HG02970 (cell line): Measurements from ENCODE around the gene ELMOD1.

Experiments used
- ATAC-seq: cut with Tn5 transposase; IDR thresholded peaks from one replicate; pipeline ENCODE4 v1.9.1; 2021; ENCODE audit warnings: mild to moderate bottlenecking, moderate library complexity, moderate number of reproducible peaks; ENCODE audit not compliant: unreplicated experiment, low FRiP score

Gene ELMOD1

DNA sequence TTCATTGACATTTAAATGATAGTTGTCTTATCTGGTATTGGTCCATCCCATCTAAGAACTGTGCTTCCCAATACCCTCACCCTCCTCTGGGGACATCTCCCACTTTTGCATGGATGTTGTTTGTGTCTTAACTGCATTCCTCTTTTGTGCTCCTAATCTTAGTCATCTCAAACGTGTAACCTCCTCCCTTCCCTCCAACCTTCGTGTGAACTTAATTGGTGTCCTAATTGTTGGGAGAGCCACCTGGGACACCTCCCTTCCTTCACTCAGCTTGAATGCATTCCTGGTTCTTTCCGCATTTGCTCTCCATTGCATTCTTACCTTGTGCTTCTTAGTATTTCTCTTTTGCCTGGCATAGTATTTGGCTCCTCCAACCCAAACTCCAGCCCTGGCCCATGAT lies 9.8 kb upstream of the ELMOD1 start:
- ATAC-seq, result no peak

DNA sequence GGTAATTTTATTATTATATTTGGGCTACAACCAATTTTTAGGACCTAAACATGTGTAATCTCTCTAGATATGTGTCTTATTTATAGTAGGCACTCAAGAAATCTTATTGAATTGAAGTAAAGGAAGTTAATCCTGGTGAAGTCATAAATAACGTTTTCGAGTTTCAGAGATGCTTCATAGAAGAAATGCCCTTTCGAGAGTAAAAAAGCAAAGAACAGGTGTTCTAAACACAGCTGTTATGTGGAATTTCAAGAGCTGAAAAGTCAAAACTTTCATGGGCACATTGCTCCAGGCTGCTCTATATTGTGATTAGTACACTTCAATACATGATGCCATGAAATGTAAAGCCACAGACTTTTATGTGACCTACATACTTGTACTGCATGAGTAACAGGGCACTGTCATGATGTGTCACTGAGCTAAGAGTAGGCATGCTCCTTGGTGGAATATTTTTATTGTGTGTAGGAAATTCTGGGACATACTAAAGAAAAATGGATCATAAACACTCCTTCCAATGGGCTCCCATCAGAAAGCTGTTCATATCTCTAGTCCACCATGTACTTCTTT lies 7.2 kb upstream of the ELMOD1 start:
- ATAC-seq, result no peak

- ATAC-seq, result no peak
Measured at GRCh38 chr11:107587306-107587979, 3.5 kb upstream of the ELMOD1 start.

DNA sequence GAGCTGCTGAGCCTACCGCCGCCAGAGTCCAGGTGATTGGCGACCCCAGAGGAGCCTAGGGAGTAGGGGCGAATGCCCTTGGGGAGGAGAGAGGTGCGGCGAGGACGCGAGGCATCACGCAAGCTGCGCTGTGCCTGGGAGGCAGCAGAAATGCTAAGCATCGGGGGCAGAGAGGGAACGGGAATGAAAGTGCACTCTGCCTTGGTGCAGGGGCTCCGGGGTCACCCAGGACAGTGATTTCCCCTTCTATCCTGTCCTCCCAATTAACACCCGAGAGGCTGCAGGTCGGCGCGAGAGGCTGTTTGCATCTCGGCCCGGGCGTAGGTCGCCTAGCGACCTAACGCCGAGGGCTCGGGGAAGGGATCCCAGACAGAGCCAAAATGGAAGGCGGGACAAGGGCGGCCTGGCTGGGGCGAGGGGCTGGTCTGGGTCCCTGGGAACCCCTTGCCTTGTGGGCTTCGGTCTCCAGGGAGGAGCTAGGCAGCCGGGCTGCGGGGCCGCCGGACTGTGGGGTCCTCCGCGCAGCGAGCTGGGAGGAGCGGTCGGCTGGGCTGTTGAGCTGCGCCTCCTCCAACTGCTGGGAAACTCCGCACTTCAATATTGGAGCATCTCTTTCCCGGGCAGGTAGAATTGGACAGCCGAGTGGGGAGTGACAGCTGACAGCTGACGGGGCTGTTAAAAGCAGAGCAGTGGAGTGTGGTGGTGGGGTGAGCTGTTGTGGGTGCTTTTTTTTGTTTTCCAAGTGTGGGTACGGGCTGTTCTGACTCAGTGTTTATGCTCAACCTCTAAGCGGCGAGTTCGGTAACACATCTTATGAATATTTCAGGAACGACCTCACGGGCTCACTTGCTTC lies 657 bp downstream of the ELMOD1 start:
- ATAC-seq, result no peak

DNA sequence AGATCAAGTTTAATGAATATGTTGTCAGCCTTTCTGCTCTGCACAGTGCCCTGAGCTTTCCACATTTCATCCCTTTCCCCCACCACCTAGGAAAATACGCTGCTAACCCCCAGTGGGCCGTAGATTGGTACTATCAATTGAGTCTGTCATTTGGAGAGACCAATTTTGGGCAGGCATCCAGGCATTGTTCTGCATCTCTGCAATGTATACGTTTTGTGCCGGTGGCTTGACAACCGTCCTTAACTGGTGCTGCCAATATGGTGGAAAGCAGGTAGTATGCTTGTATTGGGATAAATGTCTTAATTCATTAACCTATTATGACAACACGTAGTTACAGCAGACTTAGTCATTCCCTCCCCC lies 1.3 kb downstream of the ELMOD1 start:
- no peak for ATAC-seq

DNA sequence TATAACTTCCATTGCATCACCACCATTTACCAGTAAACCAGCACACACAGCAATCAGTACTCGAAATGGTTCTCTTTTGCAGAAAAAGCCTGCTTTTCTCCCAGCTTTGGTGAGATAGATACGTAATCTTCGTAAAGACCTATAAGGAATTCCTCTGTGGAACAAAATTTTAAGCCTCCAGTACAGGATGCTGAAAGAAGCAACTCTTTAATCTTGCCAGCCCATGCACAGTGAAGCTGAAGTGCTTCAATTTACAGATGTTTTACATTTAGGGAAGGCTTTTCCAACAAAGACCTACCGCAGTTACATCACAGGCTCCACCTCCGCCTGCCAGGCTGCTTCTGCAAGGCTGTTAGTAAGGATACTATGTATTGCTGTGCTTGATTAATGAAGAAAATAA lies 1.9 kb downstream of the ELMOD1 start:
- ATAC-seq, result no peak

GRCh38 chr11:107593951-107594350 lies 3.0 kb downstream of the ELMOD1 start:
- no peak for ATAC-seq

DNA sequence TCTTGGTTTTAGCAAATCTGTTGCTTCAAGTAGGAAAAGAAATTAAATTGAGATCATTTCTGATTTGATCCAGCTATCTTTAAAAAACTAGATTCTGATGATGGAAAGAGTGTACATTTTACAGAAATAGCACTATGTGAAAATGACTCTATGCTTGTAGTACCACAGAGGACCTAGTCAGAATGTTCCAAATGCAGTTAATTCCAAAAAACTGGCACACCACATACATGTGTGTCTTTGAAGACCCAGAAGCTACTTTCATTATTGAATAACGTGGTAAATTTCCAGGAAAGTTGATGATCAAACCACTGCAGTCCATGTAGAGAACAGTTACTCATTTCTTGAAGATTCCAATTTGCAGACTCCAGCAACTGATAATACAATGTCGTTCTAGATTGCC lies 3.8 kb downstream of the ELMOD1 start:
- ATAC-seq, result no peak

DNA sequence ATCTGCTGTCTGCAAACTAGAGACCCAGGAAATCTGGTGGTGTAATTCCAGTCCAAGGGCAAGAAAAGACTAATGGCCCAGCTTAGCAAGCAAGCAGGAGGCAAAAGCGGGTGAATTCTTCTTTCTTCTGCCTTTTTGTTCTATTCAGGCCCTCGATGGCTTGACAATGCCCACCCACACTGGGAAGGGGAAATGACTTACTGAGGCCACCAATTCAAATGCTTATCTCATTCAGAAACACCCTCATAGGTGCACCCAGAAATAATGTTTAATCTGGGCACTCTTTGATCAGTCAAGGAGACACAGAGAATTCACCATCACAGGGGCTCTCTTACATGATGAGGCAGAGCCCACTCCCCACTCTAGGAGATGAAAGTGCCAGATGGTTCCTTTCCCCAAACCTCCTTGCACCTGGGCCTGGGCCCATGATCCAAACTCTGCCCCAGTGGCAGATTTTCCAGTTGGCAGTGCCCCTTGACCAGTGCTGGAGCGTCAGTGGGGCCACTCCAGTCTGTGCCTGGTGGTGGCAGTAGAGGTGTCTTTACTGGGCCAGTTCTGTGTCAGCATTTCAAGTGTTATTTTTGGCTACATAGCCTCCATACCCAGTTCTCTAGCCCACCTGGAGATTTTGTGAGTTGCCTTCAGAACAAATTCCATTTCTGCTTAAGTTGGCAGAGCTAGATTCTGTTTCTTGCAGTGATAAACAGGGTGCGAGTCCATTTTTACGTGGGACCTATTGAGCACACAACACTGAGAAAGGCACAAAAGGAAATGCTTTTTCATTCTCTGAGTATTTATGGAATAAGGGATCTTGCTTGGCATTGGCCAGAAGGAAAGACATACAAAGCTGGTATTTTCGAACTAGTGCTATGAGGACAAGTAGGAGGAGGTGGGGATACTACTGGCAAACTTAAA lies 7.5 kb downstream of the ELMOD1 start:
- no peak for ATAC-seq

- no peak for ATAC-seq
Measured at GRCh38 chr11:107605061-107606006, 14.4 kb downstream of the ELMOD1 start.

DNA sequence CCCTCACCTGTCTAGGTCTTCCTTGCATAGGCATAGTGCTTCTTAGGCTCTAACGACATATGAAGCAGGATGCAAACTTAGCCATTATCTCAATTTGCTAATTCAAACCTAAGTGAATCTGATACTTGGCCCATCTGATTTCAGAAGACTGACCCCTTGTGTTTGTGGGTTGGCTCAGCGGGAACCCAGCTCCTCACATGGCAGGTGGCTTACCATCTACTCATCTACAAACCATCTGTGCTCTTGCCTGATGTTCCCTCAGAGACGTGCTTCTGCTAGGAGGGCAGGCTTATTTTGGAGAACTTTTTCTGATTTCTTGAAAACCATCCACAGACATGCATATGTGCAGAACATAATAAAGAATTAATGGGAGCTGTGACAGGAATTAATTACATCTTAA lies 15.2 kb downstream of the ELMOD1 start:
- no peak for ATAC-seq

DNA sequence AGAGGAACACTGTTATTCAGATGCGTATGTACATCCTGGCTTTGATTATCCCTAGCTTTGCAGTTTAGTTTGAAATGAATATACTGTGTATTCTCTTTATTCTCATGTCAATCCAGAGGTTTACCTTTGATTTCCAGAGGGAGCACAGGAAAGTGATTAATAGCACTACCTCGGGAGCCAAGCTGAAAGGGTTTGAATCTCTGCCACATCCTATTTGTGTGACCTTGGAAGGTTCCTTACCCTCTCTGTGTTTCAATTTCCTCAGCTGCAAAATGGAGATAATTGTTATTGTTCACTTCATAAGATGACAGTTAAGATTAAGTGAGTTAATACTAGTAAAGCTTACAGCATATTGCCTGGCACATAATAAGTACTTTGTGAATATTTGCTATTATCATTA lies 17.9 kb downstream of the ELMOD1 start:
- ATAC-seq, result no peak

DNA sequence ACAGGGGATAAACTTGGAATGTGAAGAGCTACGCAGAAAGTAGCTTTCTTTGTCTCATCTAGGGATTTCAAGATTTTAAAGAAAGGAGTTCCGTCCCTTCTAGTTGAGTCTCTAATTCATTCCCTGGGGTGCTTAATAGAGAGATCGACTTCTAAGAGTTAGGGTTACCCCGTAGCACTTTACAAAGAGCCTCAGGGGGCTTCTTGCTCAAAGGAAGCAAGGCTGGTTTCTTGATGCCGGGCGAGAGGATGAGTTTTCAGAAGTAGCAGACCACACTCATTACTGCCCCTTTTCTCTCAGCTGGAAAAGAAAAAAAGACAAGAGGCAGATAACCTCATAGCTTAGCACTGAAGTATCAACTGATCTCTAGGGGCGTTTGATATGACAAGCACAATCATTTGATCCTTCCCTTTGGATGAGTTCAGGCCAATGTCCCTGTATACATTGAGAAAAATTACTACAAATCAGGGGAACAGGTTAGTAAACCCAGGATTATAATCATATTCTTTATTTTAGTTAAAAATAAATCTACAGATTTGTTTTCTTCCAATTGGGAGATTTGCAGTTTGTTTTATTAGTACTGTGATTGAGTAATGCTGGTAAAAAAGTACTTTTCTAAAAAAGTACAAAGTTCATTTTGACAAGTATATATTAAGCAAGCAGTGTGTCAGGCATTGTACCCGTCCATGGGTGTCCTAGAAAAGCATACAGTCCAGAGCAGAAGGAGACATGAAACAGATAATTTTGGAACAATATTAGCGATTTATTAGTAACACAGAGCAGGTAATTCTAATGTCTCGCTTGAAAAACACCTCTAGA lies 18.7 kb downstream of the ELMOD1 start:
- ATAC-seq, result no peak

GRCh38 chr11:107612445-107612844 lies 21.5 kb downstream of the ELMOD1 start:
- no peak for ATAC-seq

DNA sequence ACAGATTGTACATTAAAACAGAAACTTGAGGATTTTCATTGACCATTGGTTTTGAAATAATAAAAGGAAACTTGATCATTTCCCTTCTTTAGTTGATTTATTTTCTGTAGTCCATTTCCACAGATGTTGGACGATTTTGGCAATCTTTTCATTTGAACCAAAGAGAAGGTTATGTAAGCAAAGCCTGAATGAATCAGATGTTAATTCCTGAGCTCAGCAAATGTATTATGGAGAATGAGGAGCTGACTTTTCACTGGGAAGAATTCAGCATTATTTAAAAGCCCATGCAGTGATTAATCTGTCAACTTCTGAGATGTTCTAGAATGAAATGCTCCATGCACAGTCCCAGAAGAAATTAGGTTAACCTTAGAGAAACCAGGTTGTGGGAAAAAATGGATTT lies 29.0 kb downstream of the ELMOD1 start:
- ATAC-seq, result no peak

DNA sequence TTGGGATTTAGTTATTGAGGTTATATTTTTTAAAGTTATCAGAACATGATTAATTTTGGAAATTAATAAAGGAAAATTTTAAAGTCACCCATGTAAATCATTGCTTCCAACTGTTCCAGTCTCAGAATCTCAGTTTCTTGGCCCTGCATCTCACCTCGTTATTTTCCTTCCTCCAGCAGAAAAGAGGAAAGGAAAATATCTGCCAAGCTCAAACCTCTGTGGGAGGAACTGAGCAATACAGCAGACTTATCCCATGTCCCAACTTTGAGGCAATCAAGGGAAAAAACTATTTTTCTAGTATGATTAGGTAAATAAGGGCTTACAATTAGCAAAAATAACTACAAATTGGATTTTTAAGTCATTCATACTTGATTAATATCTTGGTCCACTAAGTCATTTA lies 30.1 kb downstream of the ELMOD1 start:
- no peak for ATAC-seq

- no peak for ATAC-seq
Measured at GRCh38 chr11:107623183-107623582, 32.2 kb downstream of the ELMOD1 start.

GRCh38 chr11:107624983-107625684 lies 34.2 kb downstream of the ELMOD1 start:
- ATAC-seq, result no peak
